Fibroblast of villous mesenchyme (primary cell): ENCODE data around the gene ZNF19. TPM values are rescaled to one million over a fixed set of nuclear protein-coding genes. Genes with fewer than 3 reads are reported as not detected.

Experiments used
- DNase-seq: peaks from one replicate; pipeline ENCODE4 v3.0.0-alpha.2; 2010; ENCODE audit warnings: low read depth
- H3K4me3 ChIP-seq: 2 replicates; pipeline ENCODE4 v1.5.1; 2011; ENCODE audit warnings: low read depth, mild to moderate bottlenecking, low read length
- total RNA-seq: library from RNA; depleted of rRNA; stranded (reverse); fragments of >200 nt; gene quantifications from 2 replicates; pipeline ENCODE4 v1.2.3, GENCODE V29; 2012
- TF ChIP-seq, protein P1 (sequence below): IDR thresholded peaks from 2 replicates; pipeline ENCODE4 v1.5.1; 2012; ENCODE audit warnings: low read depth, mild to moderate bottlenecking, low read length; ENCODE audit not compliant: insufficient read depth

The ZNF19 gene
- total RNA-seq, 1 donor, result 2.2 TPM

DNA sequence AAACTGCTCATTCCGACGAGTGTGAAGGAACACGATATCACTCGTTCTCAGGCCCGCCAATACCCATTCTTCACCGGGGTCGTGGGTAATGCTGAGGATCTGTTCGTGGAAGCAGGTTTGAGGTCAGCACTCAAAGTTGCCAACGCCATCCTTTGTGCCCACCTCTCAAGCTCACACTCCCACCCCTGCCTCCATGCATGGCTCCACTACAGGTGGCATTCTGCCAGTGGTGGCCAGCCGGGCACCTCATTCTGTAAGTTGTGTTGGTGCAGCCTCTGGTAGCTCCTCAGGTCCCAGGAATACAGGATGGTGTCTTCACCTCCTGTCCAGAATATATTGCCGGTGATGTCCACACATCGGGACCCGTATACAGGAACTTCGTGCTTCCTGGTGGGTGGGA lies 57.9 kb downstream of the ZNF19 start:
- H3K4me3 ChIP-seq, result no peak overlapping the region
- TF ChIP-seq, protein P1, sequence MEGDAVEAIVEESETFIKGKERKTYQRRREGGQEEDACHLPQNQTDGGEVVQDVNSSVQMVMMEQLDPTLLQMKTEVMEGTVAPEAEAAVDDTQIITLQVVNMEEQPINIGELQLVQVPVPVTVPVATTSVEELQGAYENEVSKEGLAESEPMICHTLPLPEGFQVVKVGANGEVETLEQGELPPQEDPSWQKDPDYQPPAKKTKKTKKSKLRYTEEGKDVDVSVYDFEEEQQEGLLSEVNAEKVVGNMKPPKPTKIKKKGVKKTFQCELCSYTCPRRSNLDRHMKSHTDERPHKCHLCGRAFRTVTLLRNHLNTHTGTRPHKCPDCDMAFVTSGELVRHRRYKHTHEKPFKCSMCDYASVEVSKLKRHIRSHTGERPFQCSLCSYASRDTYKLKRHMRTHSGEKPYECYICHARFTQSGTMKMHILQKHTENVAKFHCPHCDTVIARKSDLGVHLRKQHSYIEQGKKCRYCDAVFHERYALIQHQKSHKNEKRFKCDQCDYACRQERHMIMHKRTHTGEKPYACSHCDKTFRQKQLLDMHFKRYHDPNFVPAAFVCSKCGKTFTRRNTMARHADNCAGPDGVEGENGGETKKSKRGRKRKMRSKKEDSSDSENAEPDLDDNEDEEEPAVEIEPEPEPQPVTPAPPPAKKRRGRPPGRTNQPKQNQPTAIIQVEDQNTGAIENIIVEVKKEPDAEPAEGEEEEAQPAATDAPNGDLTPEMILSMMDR, result no peak
- no peak for DNase-seq

DNA sequence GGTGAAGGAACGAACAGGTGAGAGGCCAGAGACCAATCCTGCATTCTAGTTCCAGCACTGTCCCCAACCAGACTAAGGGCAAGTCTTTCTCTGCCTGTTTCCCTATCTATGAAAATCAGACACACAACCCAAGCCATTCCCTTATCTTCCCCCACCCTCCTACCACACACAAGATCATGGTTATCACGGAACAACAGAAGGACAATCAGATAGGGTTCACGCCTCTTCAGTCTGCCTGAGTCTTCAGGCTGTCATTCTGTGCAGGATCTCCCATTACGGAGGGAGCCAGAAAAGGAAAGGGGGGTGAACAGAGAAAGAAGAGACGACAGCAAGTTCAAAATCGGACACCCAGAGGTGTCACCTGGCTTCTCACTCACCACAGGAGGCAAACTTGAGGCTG lies 58.4 kb downstream of the ZNF19 start:
- TF ChIP-seq, protein P1, result no peak
- H3K4me3 ChIP-seq, result no peak overlapping the region
- DNase-seq, result no peak

DNA sequence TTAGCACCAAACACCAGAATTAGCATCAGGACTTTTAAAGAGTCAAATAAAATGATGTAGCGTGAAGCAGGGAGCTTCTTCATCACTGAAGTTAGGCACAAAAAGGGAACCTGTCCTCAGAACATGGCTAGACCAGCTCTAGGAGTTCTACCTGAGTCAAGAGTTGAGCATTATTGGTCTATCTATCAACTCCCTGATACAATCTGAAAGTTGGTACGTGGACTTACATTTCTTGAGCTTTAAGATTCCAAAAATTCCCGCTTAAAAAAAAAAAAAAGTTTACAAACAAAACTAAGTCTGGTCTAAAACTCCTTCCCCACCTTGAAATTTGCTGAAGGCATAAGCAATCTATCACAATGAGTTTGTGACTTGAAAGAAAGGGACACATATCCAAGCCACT lies 59.5 kb downstream of the ZNF19 start:
- H3K4me3 ChIP-seq, result no peak overlapping the region
- no peak for DNase-seq
- TF ChIP-seq, protein P1, result no peak

DNA sequence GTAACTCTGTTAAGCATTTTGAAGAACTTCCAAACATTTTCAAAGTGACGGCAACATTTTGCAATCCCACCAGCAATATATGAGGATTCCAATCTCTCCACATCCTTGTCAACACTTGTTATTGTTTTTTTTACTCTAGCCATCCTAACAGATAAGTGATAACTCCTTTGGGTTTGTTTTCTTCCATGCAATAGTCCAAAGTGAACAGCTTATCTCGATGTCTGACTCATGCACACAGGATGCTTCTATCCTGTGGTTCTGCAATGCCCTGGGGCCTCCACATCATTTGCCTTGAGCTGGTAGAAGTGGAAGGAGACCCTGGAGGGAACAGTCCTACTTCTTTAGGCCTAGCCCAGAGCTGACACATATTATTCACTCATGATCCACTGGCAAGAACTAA lies 60.2 kb downstream of the ZNF19 start:
- no peak overlapping the region for H3K4me3 ChIP-seq
- TF ChIP-seq, protein P1, result no peak
- peak; percentile 58 for DNase-seq

- TF ChIP-seq, protein P1, result no peak
Measured at GRCh38 chr16:71428385-71428784, 60.7 kb downstream of the ZNF19 start.

DNA sequence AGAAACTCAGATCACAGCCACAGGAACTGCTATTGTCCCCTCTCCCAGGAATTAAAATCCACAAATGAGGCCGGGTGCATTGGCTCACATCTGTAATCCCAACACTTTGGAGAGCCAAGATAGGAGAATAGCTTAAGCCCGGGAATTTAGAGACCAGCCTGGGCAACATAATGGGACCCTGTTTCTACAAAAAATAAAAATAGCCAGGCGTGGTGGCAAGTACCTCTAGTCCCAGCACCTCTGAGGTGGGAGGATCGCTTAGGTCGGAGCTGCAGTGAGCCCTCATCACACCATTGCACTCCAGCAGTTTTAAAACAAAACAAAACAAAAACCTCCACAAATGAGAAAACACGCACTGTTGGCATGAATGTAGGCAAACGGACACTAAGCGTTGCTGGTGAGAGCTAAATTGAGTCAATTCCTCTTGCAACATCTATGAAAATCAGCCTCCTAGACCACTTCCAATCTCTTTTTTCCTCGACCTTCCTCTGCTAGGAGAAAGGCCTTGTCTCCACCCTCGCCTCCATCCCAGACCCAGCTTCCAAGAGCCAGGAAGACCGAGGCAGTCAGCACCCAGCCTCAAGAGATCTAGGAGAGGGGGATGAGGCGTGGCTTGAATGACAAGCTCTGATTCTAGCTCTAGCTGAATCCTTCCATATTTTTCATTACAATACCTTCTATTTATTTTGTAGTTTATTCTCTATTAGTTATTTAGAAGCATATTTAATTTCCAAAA lies 62.1 kb downstream of the ZNF19 start:
- DNase-seq, result no peak
- H3K4me3 ChIP-seq, result no peak overlapping the region
- TF ChIP-seq, protein P1, result no peak

More at GRCh38 chr16:71428385-71428784, 60.7 kb downstream of the ZNF19 start:
- DNase-seq, result no peak
- no peak overlapping the region for H3K4me3 ChIP-seq
